ENCODE results near the gene DHDDS. TPM values are rescaled to one million over a fixed set of nuclear protein-coding genes. Genes with fewer than 3 reads are reported as not detected.

DHDDS gene
- total and polyA plus RNA-seq, 9 donors = 13.0 to 46.2 (median 27.3) TPM

GRCh38 chr1:26388791-26389445, 43.2 kb upstream of the DHDDS start:
- intact Hi-C loops (cut with DNase I) = no loop called here
- H3K36me3 ChIP-seq = no peaks in the 10 kb centered on the region
- TF ChIP-seq CTCF (IDR thresholded peaks at IDR 0.05) (no peak), POLR2A (IDR thresholded peaks at IDR 0.05) (no peak), EP300 (IDR thresholded peaks at IDR 0.05) (no peak)
- no peak overlapping the region for H3K27ac ChIP-seq
- 72 to 77% (median 75%) methylated on average over 7 of the region's 7 CpGs for WGBS, 3 donors
- no peak overlapping the region for H3K4me3 ChIP-seq
- no peaks in the 10 kb centered on the region for H3K27me3 ChIP-seq
- H3K4me1 ChIP-seq (ENCODE audit: insufficient read depth) = no peaks in the 10 kb centered on the region
- H3K9me3 ChIP-seq = no peaks in the 10 kb centered on the region
- DNase-seq = no peak

- no peak for TF ChIP-seq POLR2A (IDR thresholded peaks at IDR 0.05)
- TF ChIP-seq CTCF (IDR thresholded peaks at IDR 0.05) = no peak
- no peak for TF ChIP-seq EP300 (IDR thresholded peaks at IDR 0.05)
- Histone ChIP-seq H3K27me3 (no peaks in the 10 kb centered on the region), H3K27ac (no peak overlapping the region), H3K4me1 (ENCODE audit: insufficient read depth) (no peaks in the 10 kb centered on the region), H3K36me3 (no peaks in the 10 kb centered on the region), H3K9me3 (no peaks in the 10 kb centered on the region), H3K4me3 (no peak overlapping the region)
- DNase-seq = no peak
- 60 to 80% (median 75%) methylated on average over 4 of the region's 4 CpGs for WGBS, 3 donors
- intact Hi-C loops (cut with DNase I) = no loop called here
Measured at GRCh38 chr1:26389604-26390247, 42.4 kb upstream of the DHDDS start.

- Histone ChIP-seq H3K27ac (no peak overlapping the region), H3K9me3 (no peaks in the 10 kb centered on the region), H3K4me1 (ENCODE audit: insufficient read depth) (no peaks in the 10 kb centered on the region), H3K36me3 (no peaks in the 10 kb centered on the region), H3K4me3 (no peak overlapping the region), H3K27me3 (no peaks in the 10 kb centered on the region)
- no peak for TF ChIP-seq CTCF (IDR thresholded peaks at IDR 0.05)
- TF ChIP-seq POLR2A (IDR thresholded peaks at IDR 0.05) = no peak
- TF ChIP-seq EP300 (IDR thresholded peaks at IDR 0.05) = no peak
- intact Hi-C loops (cut with DNase I) = no loop called here
- DNase-seq = no peak
- 4 to 7% (median 5%) methylated on average over 3 of the region's 3 CpGs for WGBS, 3 donors
Measured at GRCh38 chr1:26391450-26391849, 40.7 kb upstream of the DHDDS start.

- intact Hi-C loops (cut with DNase I) = no loop called here
- no peaks in the 10 kb centered on the region for H3K9me3 ChIP-seq
- no peaks in the 10 kb centered on the region for H3K27me3 ChIP-seq
- H3K36me3 ChIP-seq = no peaks in the 10 kb centered on the region
- no peak for DNase-seq
- no peak overlapping the region for H3K4me3 ChIP-seq
- TF ChIP-seq POLR2A (IDR thresholded peaks at IDR 0.05) (no peak), EP300 (IDR thresholded peaks at IDR 0.05) (no peak), CTCF (IDR thresholded peaks at IDR 0.05) (no peak)
- WGBS, 3 donors = 75 to 87% (median 83%) methylated on average over 8 of the region's 8 CpGs
- no peaks in the 10 kb centered on the region for H3K4me1 ChIP-seq (ENCODE audit: insufficient read depth)
- H3K27ac ChIP-seq = no peak overlapping the region
Measured at GRCh38 chr1:26395754-26396153, 36.4 kb upstream of the DHDDS start.
